CD14-positive monocyte (primary cell): ENCODE data around the gene BCDIN3D. TPM values are rescaled to one million over a fixed set of nuclear protein-coding genes. Genes with fewer than 3 reads are reported as not detected.

ENCODE experiments used
- DNase-seq, 3 donors: peaks; one replicate each; pipeline ENCODE4 v3.0.0-alpha.2; 2011 to 2022
- H2AFZ ChIP-seq: 2 replicates; pipeline ENCODE4 v1.6.0; 2012; ENCODE audit warnings: mild to moderate bottlenecking, low read depth, low read length, inconsistent platforms; ENCODE audit not compliant: insufficient read depth, poor library complexity, severe bottlenecking
- H3K27ac ChIP-seq, 2 donors: 1 replicate in 1 of 2; 2 replicates in 1 of 2; pipeline ENCODE4 v1.5.1; 2012 to 2013; ENCODE audit warnings: low read length in 2 of 2, control low read depth in 1 of 2, inconsistent platforms in 1 of 2, low read depth in 1 of 2, mild to moderate bottlenecking in 1 of 2
- H3K27me3 ChIP-seq, 2 donors: one replicate each; pipeline versions ENCODE4 v1.6.0 to v1.6.1; 2011 to 2013; ENCODE audit warnings: low read length in 2 of 2; ENCODE audit not compliant: control insufficient read depth in 2 of 2, insufficient read depth in 2 of 2
- H3K36me3 ChIP-seq, 2 donors: replicated peaks in 1 of 2; 1 replicate in 1 of 2; 2 replicates in 1 of 2; pipeline versions ENCODE4 v1.5.1 to v1.6.1; 2012 to 2013; ENCODE audit warnings: low read length in 2 of 2, control low read depth in 1 of 2, inconsistent platforms in 1 of 2, mild to moderate bottlenecking in 1 of 2; ENCODE audit not compliant: insufficient read depth in 2 of 2, control insufficient read depth in 1 of 2
- H3K4me1 ChIP-seq, 2 donors: 1 replicate in 1 of 2; 2 replicates in 1 of 2; pipeline versions ENCODE4 v1.5.1 to v1.6.1; 2012 to 2013; ENCODE audit warnings: low read length in 2 of 2, control low read depth in 1 of 2, inconsistent platforms in 1 of 2, mild to moderate bottlenecking in 1 of 2, moderate library complexity in 1 of 2; ENCODE audit not compliant: insufficient read depth in 2 of 2, control insufficient read depth in 1 of 2
- H3K4me2 ChIP-seq: replicated peaks from 2 replicates; pipeline ENCODE3; 2012; ENCODE audit warnings: low read length, moderate library complexity, mild to moderate bottlenecking; ENCODE audit not compliant: poor library complexity, severe bottlenecking; ENCODE audit errors: extremely low read depth
- H3K4me3 ChIP-seq, 3 experiments: fragments of 200-600 bp in 1 of 3; sonication (generic) in 1 of 3; replicated peaks in 1 of 3; 1 replicate in 2 of 3; 2 replicates in 1 of 3; pipeline ENCODE4 v1.5.1; 2011 to 2013; ENCODE audit warnings: low read length in 3 of 3, mild to moderate bottlenecking in 3 of 3, control low read depth in 2 of 3, low read depth in 2 of 3, inconsistent platforms in 1 of 3, moderate library complexity in 1 of 3
- H3K79me2 ChIP-seq: 2 replicates; pipeline ENCODE4 v1.6.0; 2012; ENCODE audit warnings: mild to moderate bottlenecking, control low read depth, inconsistent platforms, low read length, moderate library complexity; ENCODE audit not compliant: insufficient read depth
- H3K9ac ChIP-seq: 2 replicates; pipeline ENCODE4 v1.6.0; 2017; ENCODE audit warnings: low read length, mild to moderate bottlenecking; ENCODE audit not compliant: insufficient read depth, poor library complexity, severe bottlenecking
- H3K9me3 ChIP-seq, 2 donors: replicated peaks in 1 of 2; 1 replicate in 1 of 2; 2 replicates in 1 of 2; pipeline versions ENCODE4 v1.5.1 to v1.6.1; 2012 to 2013; ENCODE audit warnings: low read length in 2 of 2, control low read depth in 1 of 2; ENCODE audit not compliant: control insufficient read depth in 1 of 2, insufficient read depth in 1 of 2
- H4K20me1 ChIP-seq: 2 replicates; pipeline ENCODE4 v1.6.0; 2012; ENCODE audit warnings: mild to moderate bottlenecking, low read length, control low read depth, moderate library complexity; ENCODE audit not compliant: insufficient read depth
- H3K27ac Mint-ChIP-seq, 7 donors: one replicate each; pipeline ENCODE4 v1.8.0; 2020; ENCODE audit warnings: mild to moderate bottlenecking in 7 of 7, mixed read lengths in 7 of 7, moderate library complexity in 6 of 7, inconsistent platforms in 2 of 7
- H3K27me3 Mint-ChIP-seq, 3 donors: one replicate each; pipeline ENCODE4 v1.8.0; 2021 to 2022; ENCODE audit warnings: low read depth in 3 of 3, mild to moderate bottlenecking in 3 of 3, mixed read lengths in 3 of 3, moderate library complexity in 3 of 3, inconsistent platforms in 1 of 3
- H3K36me3 Mint-ChIP-seq, 2 donors: one replicate each; pipeline ENCODE4 v1.8.0; 2020; ENCODE audit warnings: mixed read lengths in 2 of 2, inconsistent platforms in 1 of 2, mild to moderate bottlenecking in 1 of 2
- H3K4me1 Mint-ChIP-seq: one replicate; pipeline ENCODE4 v1.8.0; 2020; ENCODE audit warnings: mild to moderate bottlenecking, mixed read lengths
- H3K4me3 Mint-ChIP-seq, 2 donors: one replicate each; pipeline ENCODE4 v1.8.0; 2020; ENCODE audit warnings: mild to moderate bottlenecking in 2 of 2, mixed read lengths in 2 of 2, moderate library complexity in 1 of 2
- H3K9me3 Mint-ChIP-seq, 7 donors: one replicate each; pipeline ENCODE4 v1.8.0; 2020 to 2022; ENCODE audit warnings: mixed read lengths in 7 of 7, mild to moderate bottlenecking in 6 of 7, moderate library complexity in 6 of 7, inconsistent platforms in 2 of 7
- CTCF ChIP-seq: fragments of 200-600 bp; IDR thresholded peaks from one replicate; pipeline ENCODE4 v1.8.0; 2022; ENCODE audit warnings: antibody characterized with exemption, mild to moderate bottlenecking
- WGBS: methylation state at CpG from one replicate; pipeline ENCODE4 v1.1.5; 2013; ENCODE audit warnings: missing lambda C conversion rate; ENCODE audit not compliant: insufficient coverage; 5-methylcytosine and 5-hydroxymethylcytosine counted together
- intact Hi-C, 2 donors: fragments of 100-400 bp; cut with micrococcal nuclease; formaldehyde crosslinking; loops; one replicate each; pipeline versions ENCODE4 v1.15.0 to v1.15.1; 2023
- polyA plus RNA-seq, 3 donors: library from polyadenylated mRNA; depleted of rRNA in 1 of 3; unstranded in 2 of 3; stranded (reverse) in 1 of 3; fragments of 300-500 nt in 2 of 3; fragments of >200 nt in 1 of 3; fragmentation: Illumina TruSeq in 2 of 3; gene quantifications; 1 replicate in 2 of 3; 2 replicates in 1 of 3; pipeline ENCODE4 v1.2.3, GENCODE V29; 2012 to 2021

BCDIN3D gene
- polyA plus RNA-seq, 3 donors: 0.71 to 1.2 (median 1.0) TPM

DNA sequence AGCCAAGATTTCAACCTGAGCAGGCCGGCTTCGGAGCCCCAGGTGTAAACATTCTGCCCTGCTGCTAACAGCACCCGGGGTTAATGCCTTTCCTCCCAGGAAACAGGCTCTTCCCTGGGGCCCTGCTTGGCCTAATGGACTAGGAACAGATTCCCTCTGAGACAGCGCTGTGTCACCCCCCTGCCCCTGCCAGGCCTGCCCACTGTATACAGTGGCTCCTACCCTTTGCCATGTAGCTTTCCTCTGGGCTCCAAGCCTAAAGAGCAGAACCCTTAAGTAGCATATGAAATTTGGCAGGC, 28.3 kb upstream of the BCDIN3D start:
- H3K4me3 Mint-ChIP-seq: no peak overlapping the region

DNA sequence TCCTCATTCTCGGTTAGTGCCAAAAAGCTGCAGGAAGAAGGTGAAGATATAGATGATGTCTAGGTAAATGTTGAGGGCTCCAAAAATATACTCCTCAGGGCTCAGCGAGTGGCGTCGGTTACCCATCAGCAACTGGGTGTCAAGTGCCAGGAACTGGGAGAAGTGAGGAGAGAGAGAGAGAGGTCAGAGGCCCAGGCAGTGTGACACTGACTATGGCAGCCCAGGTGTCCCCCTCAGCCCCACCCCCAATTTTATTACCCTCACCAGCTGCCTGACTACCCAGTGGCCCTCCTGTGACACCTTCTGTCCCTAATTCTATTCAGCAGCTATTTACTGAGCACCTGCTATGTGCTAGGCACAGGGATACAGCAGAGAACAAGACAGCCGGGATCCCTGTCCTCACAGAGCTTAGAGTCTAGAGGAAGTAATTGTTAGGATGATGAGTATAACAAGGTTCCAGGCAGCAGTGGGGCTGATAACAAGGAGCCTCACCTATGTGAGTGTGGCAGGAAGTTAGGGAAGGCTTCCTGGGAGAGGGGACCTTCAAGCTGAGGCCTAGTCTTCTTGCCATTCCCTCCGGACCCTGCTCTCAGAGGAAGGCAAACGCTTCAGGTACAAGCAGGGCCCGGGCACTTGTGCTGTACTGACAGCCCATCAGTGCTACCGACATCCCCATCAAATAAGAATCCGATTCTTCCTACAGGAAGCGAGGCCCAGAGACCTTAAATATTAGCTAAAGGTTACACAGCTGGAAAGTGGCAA, 27.8 kb upstream of the BCDIN3D start:
- Mint-ChIP-seq H3K9me3 (peaks cover 0 to 3% (median 0%) of the 10 kb centered on the region in 7 donors), H3K27ac (peak overlapping the region in 1 of 7 donors; percentile 32), H3K36me3 (no peaks in the 10 kb centered on the region), H3K4me1 (no peaks in the 10 kb centered on the region), H3K27me3 (peaks cover 12 to 24% (median 20%) of the 10 kb centered on the region in 3 donors), H3K4me3 (no peak overlapping the region)
- Histone ChIP-seq H3K9ac (no peak overlapping the region), H3K4me3 (no peak overlapping the region), H2AFZ (no peak overlapping the region), H3K79me2 (no peaks in the 10 kb centered on the region), H3K36me3 (no peaks in the 10 kb centered on the region), H4K20me1 (no peaks in the 10 kb centered on the region), H3K27me3 (no peaks in the 10 kb centered on the region), H3K27ac (no peak overlapping the region), H3K4me2 (no peak overlapping the region), H3K9me3 (no peaks in the 10 kb centered on the region), H3K4me1 (no peaks in the 10 kb centered on the region)
- intact Hi-C loops: no loop called here
- DNase-seq: no peak
- TF ChIP-seq CTCF: no peak
- 98% methylated on average over 6 of the region's 11 CpGs for WGBS

More for the DNA sequence above, 28.3 kb upstream of the BCDIN3D start:
- H3K27me3 Mint-ChIP-seq: peaks cover 13 to 20% (median 15%) of the 10 kb centered on the region in 3 donors
- Histone ChIP-seq H3K27ac (no peak overlapping the region), H3K4me2 (no peak overlapping the region), H4K20me1 (no peaks in the 10 kb centered on the region), H3K9ac (no peak overlapping the region), H3K27me3 (no peaks in the 10 kb centered on the region), H3K4me1 (no peaks in the 10 kb centered on the region), H3K4me3 (no peak overlapping the region), H3K79me2 (no peaks in the 10 kb centered on the region), H3K36me3 (no peaks in the 10 kb centered on the region), H3K9me3 (no peaks in the 10 kb centered on the region), H2AFZ (no peak overlapping the region)
- peaks cover 0 to 3% (median 0%) of the 10 kb centered on the region in 7 donors for H3K9me3 Mint-ChIP-seq
- no peak overlapping the region for H3K27ac Mint-ChIP-seq
- H3K4me1 Mint-ChIP-seq: no peaks in the 10 kb centered on the region
- intact Hi-C loops: no loop called here
- H3K36me3 Mint-ChIP-seq: no peaks in the 10 kb centered on the region
- WGBS: 93% methylated on average over 4 of the region's 4 CpGs
- no peak for DNase-seq
- no peak for TF ChIP-seq CTCF
